H1 (cell line): Measurements from ENCODE around the gene POLR3G. TPM values are rescaled to one million over a fixed set of nuclear protein-coding genes. Genes with fewer than 3 reads are reported as not detected.

ENCODE experiments used
- CTCF ChIA-PET: fragments of 300-600 bp; sonication (Branson Sonifier 250); formaldehyde crosslinking; loops from one replicate; lab custom pipeline; 2021; ENCODE audit not compliant: partially characterized antibody; lab: Charles Lee
- POLR2A ChIA-PET: fragments of 300-600 bp; sonication (Branson Sonifier 250); formaldehyde crosslinking; loops from one replicate; lab custom pipeline; 2021; ENCODE audit warnings: inconsistent platforms; ENCODE audit not compliant: partially characterized antibody; lab: Charles Lee
- DNase-seq, 2 experiments: peaks; one replicate each; pipeline versions ENCODE4 v3.0.0 to v3.0.0-alpha.2; 2010 to 2022; ENCODE audit warnings: low spot score in 2 of 2, low read depth in 1 of 2, mixed read lengths in 1 of 2
- FAIRE-seq: peaks from 2 replicates; lab custom pipeline; 2011; peaks lifted over from hg19 to GRCh38; lab: Jason Lieb, UNC
- H2AFZ ChIP-seq: 2 replicates; pipeline ENCODE4 v1.8.1; 2012; ENCODE audit warnings: low read length, inconsistent platforms
- H2AK5ac ChIP-seq: 2 replicates; pipeline ENCODE4 v1.6.1; 2013; ENCODE audit warnings: low read depth, low read length
- H2BK120ac ChIP-seq: replicated peaks from 2 replicates; pipeline ENCODE3; 2013; ENCODE audit warnings: low read depth, low read length, inconsistent platforms
- H2BK12ac ChIP-seq: 2 replicates; pipeline ENCODE4 v1.6.1; 2013; ENCODE audit warnings: low read depth, low read length
- H2BK15ac ChIP-seq: 2 replicates; pipeline ENCODE4 v1.6.1; 2013; ENCODE audit warnings: low read length
- H2BK20ac ChIP-seq: 2 replicates; pipeline ENCODE4 v1.6.1; 2013; ENCODE audit warnings: low read length
- H2BK5ac ChIP-seq: 2 replicates; pipeline ENCODE4 v1.6.1; 2013; ENCODE audit warnings: low read depth, low read length
- H3K14ac ChIP-seq: 2 replicates; pipeline ENCODE4 v1.6.1; 2013; ENCODE audit warnings: inconsistent platforms; ENCODE audit not compliant: insufficient read length
- H3K18ac ChIP-seq: 2 replicates; pipeline ENCODE4 v1.6.1; 2013; ENCODE audit warnings: low read length; ENCODE audit errors: extremely low read depth
- H3K23ac ChIP-seq: 2 replicates; pipeline ENCODE4 v1.6.1; 2013; ENCODE audit warnings: inconsistent platforms; ENCODE audit not compliant: insufficient read length
- H3K23me2 ChIP-seq: 2 replicates; pipeline ENCODE4 v1.6.1; 2013; ENCODE audit warnings: low read depth, low read length
- H3K27ac ChIP-seq: 2 replicates; pipeline ENCODE4 v1.6.1; 2011; ENCODE audit warnings: low read depth, low read length, inconsistent platforms
- H3K27me3 ChIP-seq, 4 experiments: replicated peaks in 1 of 4; 1 replicate in 1 of 4; 2 replicates in 3 of 4; pipeline versions ENCODE4 v1.6.1 to v1.8.1; 2011 to 2013; ENCODE audit warnings: low read length in 3 of 4, mild to moderate bottlenecking in 3 of 4, inconsistent platforms in 2 of 4, mixed read lengths in 2 of 4, moderate library complexity in 1 of 4; ENCODE audit not compliant: control insufficient read depth in 3 of 4, insufficient read depth in 3 of 4; ENCODE audit errors: extremely low read depth in 1 of 4
- H3K36me3 ChIP-seq, 4 experiments: 2 replicates each; pipeline versions ENCODE4 v1.6.1 to v1.8.1; 2011 to 2013; ENCODE audit warnings: mild to moderate bottlenecking in 4 of 4, low read length in 3 of 4, moderate library complexity in 2 of 4, control low read depth in 1 of 4, inconsistent platforms in 1 of 4; ENCODE audit not compliant: insufficient read depth in 4 of 4, control insufficient read depth in 2 of 4
- H3K4ac ChIP-seq: replicated peaks from 2 replicates; pipeline ENCODE3; 2013; ENCODE audit warnings: low read length, low read depth, mixed read lengths, inconsistent platforms; ENCODE audit not compliant: insufficient read length
- H3K4me1 ChIP-seq, 4 experiments: replicated peaks in 1 of 4; 1 replicate in 1 of 4; 2 replicates in 3 of 4; pipeline versions ENCODE4 v1.6.1 to v1.8.1; 2011 to 2013; ENCODE audit warnings: low read length in 3 of 4, inconsistent platforms in 2 of 4, mixed read lengths in 1 of 4; ENCODE audit not compliant: insufficient read depth in 4 of 4, control insufficient read depth in 3 of 4
- H3K4me2 ChIP-seq, 2 experiments: 2 replicates each; pipeline versions ENCODE4 v1.6.1 to v1.8.1; 2011 to 2013; ENCODE audit warnings: low read depth in 2 of 2, low read length in 2 of 2, control low read depth in 1 of 2, inconsistent platforms in 1 of 2, mild to moderate bottlenecking in 1 of 2; ENCODE audit not compliant: insufficient read depth in 1 of 2
- H3K4me3 ChIP-seq, 4 experiments: fragments of 200-600, 300-600 bp in 1 of 4; sonication (generic), shearing (Covaris generic), sonication (Bioruptor Twin) in 1 of 4; 2 replicates each; pipeline versions ENCODE4 v1.5.1 to v1.8.1; 2011 to 2016; ENCODE audit warnings: low read length in 4 of 4, low read depth in 3 of 4, control low read depth in 2 of 4, inconsistent platforms in 2 of 4, mild to moderate bottlenecking in 2 of 4, mixed read lengths in 1 of 4, moderate library complexity in 1 of 4; ENCODE audit not compliant: insufficient read depth in 2 of 4; ENCODE audit errors: extremely low read depth in 1 of 4
- H3K56ac ChIP-seq: replicated peaks from 2 replicates; pipeline ENCODE3; 2013; ENCODE audit warnings: low read depth, mild to moderate bottlenecking, mixed read lengths, low read length, inconsistent platforms; ENCODE audit not compliant: insufficient read length
- H3K79me1 ChIP-seq: 2 replicates; pipeline ENCODE4 v1.6.1; 2013; ENCODE audit warnings: low read depth, low read length, control low read depth
- H3K79me2 ChIP-seq, 2 experiments: 2 replicates each; pipeline versions ENCODE4 v1.6.1 to v1.8.1; 2012 to 2013; ENCODE audit warnings: low read length in 2 of 2, mild to moderate bottlenecking in 2 of 2, inconsistent platforms in 1 of 2; ENCODE audit not compliant: insufficient read depth in 2 of 2, control insufficient read depth in 1 of 2
- H3K9ac ChIP-seq, 4 experiments: replicated peaks in 1 of 4; 1 replicate in 1 of 4; 2 replicates in 3 of 4; pipeline versions ENCODE4 v1.6.1 to v1.8.1; 2011 to 2013; ENCODE audit warnings: low read depth in 3 of 4, low read length in 3 of 4, control low read depth in 2 of 4, mild to moderate bottlenecking in 2 of 4, moderate library complexity in 2 of 4, inconsistent platforms in 1 of 4; ENCODE audit errors: extremely low read depth in 1 of 4
- H3K9me3 ChIP-seq, 2 experiments: 2 replicates each; pipeline versions ENCODE4 v1.6.1 to v1.8.1; 2012 to 2013; ENCODE audit warnings: mild to moderate bottlenecking in 2 of 2, moderate library complexity in 2 of 2, control low read depth in 1 of 2, inconsistent platforms in 1 of 2, low read depth in 1 of 2, low read length in 1 of 2, mixed read lengths in 1 of 2; ENCODE audit not compliant: insufficient read depth in 2 of 2
- H4K20me1 ChIP-seq, 2 experiments: replicated peaks in 1 of 2; 2 replicates each; pipeline versions ENCODE3 to v1.8.1; 2011 to 2013; ENCODE audit warnings: inconsistent platforms in 2 of 2, low read length in 2 of 2, mild to moderate bottlenecking in 1 of 2; ENCODE audit not compliant: insufficient read depth in 2 of 2, control insufficient read depth in 1 of 2
- H4K5ac ChIP-seq: 2 replicates; pipeline ENCODE4 v1.6.1; 2013; ENCODE audit warnings: low read length, low read depth, mixed read lengths, inconsistent platforms; ENCODE audit not compliant: insufficient read length
- H4K8ac ChIP-seq: 2 replicates; pipeline ENCODE4 v1.8.0; 2013; ENCODE audit warnings: mild to moderate bottlenecking, moderate library complexity, low read length, inconsistent platforms; ENCODE audit not compliant: insufficient read depth; ENCODE audit errors: extremely low read depth
- H4K91ac ChIP-seq: replicated peaks from 2 replicates; pipeline ENCODE3; 2013; ENCODE audit warnings: low read length, mixed read lengths, inconsistent platforms; ENCODE audit not compliant: insufficient read length
- EZH2 ChIP-seq: fragments of 200-600 bp; sonication (generic); IDR thresholded peaks from 2 replicates; pipeline ENCODE4 v1.7.1; 2012; ENCODE audit warnings: low read depth, mild to moderate bottlenecking, moderate library complexity, low read length, inconsistent platforms; ENCODE audit not compliant: severe bottlenecking
- HDAC2 ChIP-seq, 2 experiments: fragments of 300-600 bp in 1 of 2; sonication (generic) in 1 of 2; IDR thresholded peaks; 2 replicates each; pipeline ENCODE4 v1.6.1; 2011 to 2012; ENCODE audit warnings: low read depth in 2 of 2, low read length in 2 of 2, mild to moderate bottlenecking in 2 of 2, moderate library complexity in 2 of 2, borderline replicate concordance in 1 of 2, inconsistent platforms in 1 of 2
- MAFK ChIP-seq: IDR thresholded peaks from 2 replicates; pipeline ENCODE4 v1.6.1; 2012; ENCODE audit warnings: low read depth, mild to moderate bottlenecking, improper control_type of control experiment, low read length
- SAP30 ChIP-seq: fragments of 300-600 bp; sonication (generic); IDR thresholded peaks from 2 replicates; pipeline ENCODE4 v1.7.1; 2012; ENCODE audit warnings: low read length, moderate library complexity, mild to moderate bottlenecking, inconsistent platforms; ENCODE audit not compliant: insufficient read depth, insufficient replicate concordance
- SRF ChIP-seq: IDR thresholded peaks from 2 replicates; pipeline ENCODE4 v1.6.1; 2011; ENCODE audit warnings: mild to moderate bottlenecking, low read depth, low read length, moderate library complexity
- WGBS, 2 experiments: shearing (Covaris generic) in 1 of 2; methylation state at CpG; one replicate each; pipeline versions ENCODE4 v1.1.6 to v1.1.7; 2013 to 2015; ENCODE audit warnings: low lambda C conversion rate in 2 of 2, mixed read lengths in 2 of 2, inconsistent platforms in 1 of 2, low coverage in 1 of 2, missing lambda C conversion rate in 1 of 2; ENCODE audit not compliant: insufficient replicate concordance in 2 of 2, insufficient coverage in 1 of 2, insufficient read length in 1 of 2; ENCODE audit errors: extremely low coverage in 1 of 2, missing lambda C conversion rate in 1 of 2; 5-methylcytosine and 5-hydroxymethylcytosine counted together
- polyA plus RNA-seq, 7 experiments: library from polyadenylated mRNA; depleted of rRNA in 3 of 7; stranded (reverse) in 5 of 7; unstranded in 2 of 7; fragments of >200 nt in 5 of 7; fragments of 200-250 nt in 2 of 7; gene quantifications; 1 replicate in 5 of 7; 2 replicates in 1 of 7; 4 replicates in 1 of 7; pipeline versions ENCODE4 v1.2.1 to v1.2.3, GENCODE V29; 2011 to 2013; ENCODE audit warnings: missing spikeins in 2 of 7, mixed read lengths in 2 of 7
- total RNA-seq: library from RNA; stranded (reverse); fragmentation: NEBNext Ultra II Directional; extraction: Animal tissue kit (Norgen Biotek cat#: 25700); gene quantifications from 2 replicates; pipeline ENCODE4 v1.2.1, GENCODE V29; 2021
- TF ChIP-seq, protein P1 (sequence below): IDR thresholded peaks from 2 replicates; pipeline ENCODE4 v1.6.1; 2011; ENCODE audit warnings: low read length, improper control_type of control experiment

Gene POLR3G
- total and polyA plus RNA-seq, 2 of the 8 experiments (the other 6 are each of a cell fraction or from before 2014, with no cell fraction given), result 119 to 179 TPM

DNA sequence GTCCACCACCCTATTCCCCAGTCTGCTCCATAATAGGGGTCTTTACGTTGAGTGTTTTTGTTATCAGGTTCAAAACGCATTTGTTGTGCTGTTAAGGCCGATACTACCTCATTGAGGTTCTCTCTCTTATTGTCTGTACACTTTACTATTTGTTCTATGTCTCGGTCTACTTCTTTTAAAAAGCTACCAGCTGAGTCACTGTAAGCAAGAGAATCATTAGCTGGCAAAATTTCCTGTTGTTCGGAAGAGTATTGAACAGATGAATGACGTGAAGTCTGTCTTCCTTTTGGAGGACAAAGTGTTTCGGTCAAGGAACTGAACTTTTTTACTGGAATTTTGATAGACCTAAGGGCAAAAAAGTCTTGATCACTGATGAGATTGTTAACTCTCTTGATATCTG lies 44.4 kb downstream of the POLR3G start:
- Histone ChIP-seq H3K9ac (no peak overlapping the region), H3K9me3 (no peaks in the 10 kb centered on the region), H4K5ac (no peak overlapping the region), H3K79me1 (no peaks in the 10 kb centered on the region; the same call in 1 of the 2 replicates), H3K4me2 (no peak overlapping the region), H3K79me2 (no peaks in the 10 kb centered on the region), H3K4me3 (no peak overlapping the region), H3K23ac (no peak overlapping the region), H3K4ac (no peak overlapping the region), H3K27ac (no peak overlapping the region), H3K36me3 (peaks cover 0 to 31% (median 1%) of the 10 kb centered on the region in 4 experiments; a peak in 3 of 8 replicates), H3K18ac (no peak overlapping the region), H2BK20ac (no peak overlapping the region), H3K14ac (no peak overlapping the region), H3K23me2 (no peaks in the 10 kb centered on the region; the same call in 1 of the 2 replicates), H4K20me1 (peaks cover 0 to 2% of the 10 kb centered on the region in 2 experiments), H2AFZ (no peak overlapping the region), H2AK5ac (no peak overlapping the region), H2BK15ac (no peak overlapping the region), H3K4me1 (no peaks in the 10 kb centered on the region), H4K91ac (no peak overlapping the region), H2BK120ac (no peak overlapping the region), H2BK12ac (no peak overlapping the region), H2BK5ac (no peak overlapping the region), H4K8ac (no peak overlapping the region), H3K27me3 (no peaks in the 10 kb centered on the region), H3K56ac (no peak overlapping the region)
- CTCF ChIA-PET, result interaction anchor here (1.1 to 1.5 kb wide), 2 partner anchors 8 to 9 kb away, joined by 3 to 5 read pairs; no protein-coding TSS in a partner anchor
- 92% methylated on average over 7 of the region's 7 CpGs; no CpG with 5 or more reads in 1 of the 2 experiments for WGBS, 2 experiments
- TF ChIP-seq EZH2 (no peak), MAFK (no peak; the same call in 1 of the 2 replicates), SAP30 (no peak), HDAC2 (IDR thresholded peaks at IDR 0.05; ENCODE audit: borderline replicate concordance in 1 of 2, low read depth in 2 of 2, low read length in 2 of 2) (no peak), SRF (no peak)
- TF ChIP-seq, protein P1, sequence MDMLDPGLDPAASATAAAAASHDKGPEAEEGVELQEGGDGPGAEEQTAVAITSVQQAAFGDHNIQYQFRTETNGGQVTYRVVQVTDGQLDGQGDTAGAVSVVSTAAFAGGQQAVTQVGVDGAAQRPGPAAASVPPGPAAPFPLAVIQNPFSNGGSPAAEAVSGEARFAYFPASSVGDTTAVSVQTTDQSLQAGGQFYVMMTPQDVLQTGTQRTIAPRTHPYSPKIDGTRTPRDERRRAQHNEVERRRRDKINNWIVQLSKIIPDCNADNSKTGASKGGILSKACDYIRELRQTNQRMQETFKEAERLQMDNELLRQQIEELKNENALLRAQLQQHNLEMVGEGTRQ, result no peak
- FAIRE-seq (no peak), DNase-seq (no peak)
- POLR2A ChIA-PET, result interaction anchor here (1.3 kb wide), 1 partner anchor 9 kb away, joined by 9 read pairs; no protein-coding TSS in a partner anchor
